Epithelial cell of proximal tubule (primary cell): ENCODE measurements around the gene MYRF. TPM values are rescaled to one million over a fixed set of nuclear protein-coding genes. Genes with fewer than 3 reads are reported as not detected.
A peak's percentile ranks its signal among the peaks of the same experiment; 100 is the strongest.

Experiments
- DNase-seq: peaks from one replicate; pipeline ENCODE4 v3.0.0-alpha.2; 2011; ENCODE audit warnings: low read depth
- H3K4me3 ChIP-seq: 2 replicates; pipeline ENCODE4 v1.5.1; 2011; ENCODE audit warnings: low read depth, mild to moderate bottlenecking, low read length
- total RNA-seq: library from RNA; depleted of rRNA; stranded (reverse); fragments of >200 nt; gene quantifications from 2 replicates; pipeline ENCODE4 v1.2.3, GENCODE V29; 2015
- TF ChIP-seq, protein P1 (sequence below): conservative IDR thresholded peaks from 2 replicates; pipeline ENCODE4 v1.5.1; 2012; ENCODE audit warnings: low read depth, mild to moderate bottlenecking, low read length

MYRF gene
- total RNA-seq, 1 donor from 2014 or later, result 25.0 TPM

- no peak for DNase-seq
- TF ChIP-seq, protein P1, sequence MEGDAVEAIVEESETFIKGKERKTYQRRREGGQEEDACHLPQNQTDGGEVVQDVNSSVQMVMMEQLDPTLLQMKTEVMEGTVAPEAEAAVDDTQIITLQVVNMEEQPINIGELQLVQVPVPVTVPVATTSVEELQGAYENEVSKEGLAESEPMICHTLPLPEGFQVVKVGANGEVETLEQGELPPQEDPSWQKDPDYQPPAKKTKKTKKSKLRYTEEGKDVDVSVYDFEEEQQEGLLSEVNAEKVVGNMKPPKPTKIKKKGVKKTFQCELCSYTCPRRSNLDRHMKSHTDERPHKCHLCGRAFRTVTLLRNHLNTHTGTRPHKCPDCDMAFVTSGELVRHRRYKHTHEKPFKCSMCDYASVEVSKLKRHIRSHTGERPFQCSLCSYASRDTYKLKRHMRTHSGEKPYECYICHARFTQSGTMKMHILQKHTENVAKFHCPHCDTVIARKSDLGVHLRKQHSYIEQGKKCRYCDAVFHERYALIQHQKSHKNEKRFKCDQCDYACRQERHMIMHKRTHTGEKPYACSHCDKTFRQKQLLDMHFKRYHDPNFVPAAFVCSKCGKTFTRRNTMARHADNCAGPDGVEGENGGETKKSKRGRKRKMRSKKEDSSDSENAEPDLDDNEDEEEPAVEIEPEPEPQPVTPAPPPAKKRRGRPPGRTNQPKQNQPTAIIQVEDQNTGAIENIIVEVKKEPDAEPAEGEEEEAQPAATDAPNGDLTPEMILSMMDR, result no peak
- H3K4me3 ChIP-seq, result no peak overlapping the region
Measured at GRCh38 chr11:61750631-61751273, 1.7 kb upstream of the MYRF start.

GRCh38 chr11:61751384-61751783 lies 1.1 kb upstream of the MYRF start:
- TF ChIP-seq, protein P1, result no peak
- H3K4me3 ChIP-seq, result no peak overlapping the region
- no peak for DNase-seq

DNA sequence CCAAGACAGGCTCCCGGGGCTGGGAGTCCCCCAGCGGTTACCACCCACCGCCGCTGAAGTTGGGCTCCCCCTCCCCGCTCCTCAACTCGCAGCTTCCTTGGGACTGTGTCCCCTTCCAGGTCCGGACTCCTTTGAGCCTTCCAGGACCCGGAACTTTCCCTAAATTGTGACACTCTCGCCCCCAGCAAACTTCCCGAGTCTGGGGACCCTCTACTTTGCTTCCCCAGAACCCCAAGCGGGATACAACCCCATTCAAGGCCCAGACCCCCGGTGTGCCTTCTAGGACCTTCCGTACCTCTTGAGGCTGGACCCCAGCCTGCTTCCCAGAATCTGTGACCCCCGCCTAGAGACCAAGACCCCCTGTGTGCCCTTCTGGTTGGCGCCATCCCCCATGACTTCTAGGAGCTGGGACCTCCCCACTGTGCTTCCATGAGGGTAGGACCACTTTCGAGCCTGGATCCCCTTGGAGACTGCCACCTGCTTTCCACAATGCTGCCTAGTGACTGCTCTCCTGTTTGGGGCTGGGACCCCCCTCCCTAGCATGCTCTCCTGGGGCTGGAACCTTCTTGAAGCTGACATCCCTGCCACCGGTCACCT lies 587 bp downstream of the MYRF start:
- DNase-seq, result no peak
- TF ChIP-seq, protein P1, result no peak
- H3K4me3 ChIP-seq, result peak overlapping the region; percentile 86

- DNase-seq, result no peak
- peak overlapping the region; percentile 86 for H3K4me3 ChIP-seq
- TF ChIP-seq, protein P1, result no peak
Measured at GRCh38 chr11:61753672-61754071, 1.2 kb downstream of the MYRF start.

- TF ChIP-seq, protein P1, result no peak
- DNase-seq, result no peak
Measured at GRCh38 chr11:61754534-61755482, 2.4 kb downstream of the MYRF start.

DNA sequence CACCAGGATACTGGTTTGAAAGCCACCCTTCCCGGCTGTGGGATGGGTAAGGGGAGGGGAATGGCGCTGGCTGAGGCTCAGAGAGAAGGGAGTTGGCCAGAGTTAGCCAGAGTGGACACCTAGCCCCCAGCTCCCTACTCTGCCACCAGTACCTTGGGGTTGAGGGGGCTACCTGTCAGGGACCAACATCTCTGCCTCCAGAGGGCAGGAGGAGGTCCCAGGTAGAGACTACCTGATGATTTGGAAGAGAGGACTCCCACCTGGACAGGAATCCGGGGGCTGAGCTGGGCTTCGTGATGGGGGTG lies 3.7 kb downstream of the MYRF start:
- peak overlapping the region; percentile 36 for H3K4me3 ChIP-seq
- TF ChIP-seq, protein P1, result no peak
- no peak for DNase-seq

More at GRCh38 chr11:61754534-61755482, 2.4 kb downstream of the MYRF start:
- no peak overlapping the region for H3K4me3 ChIP-seq
